ENCODE measurements around the gene HEXIM2.

The HEXIM2 gene

GRCh38 chr17:45114117-45114932 is 47.4 kb upstream of the HEXIM2 start:
- no peaks in the 10 kb centered on the region for H3K27me3 ChIP-seq (ENCODE audit: insufficient read depth, poor library complexity, severe bottlenecking)
- H3K4me3 ChIP-seq (replicated peaks; ENCODE audit: insufficient read depth, low read length): no peak overlapping the region
- DNase-seq (ENCODE audit: low read depth in 1 of 2, low spot score in 1 of 2): no peak
- no peak overlapping the region for H3K27ac ChIP-seq (replicated peaks)
- TF ChIP-seq CTCF (IDR thresholded peaks at IDR 0.05; ENCODE audit: insufficient read depth, low read length) (no peak), REST (IDR thresholded peaks at IDR 0.05; ENCODE audit: insufficient replicate concordance, low read depth) (no peak), POLR2AphosphoS5 (IDR thresholded peaks at IDR 0.05; ENCODE audit: low read depth) (no peak), GABPA (IDR thresholded peaks at IDR 0.05; ENCODE audit: low read depth) (no peak), SPI1 (IDR thresholded peaks at IDR 0.05; ENCODE audit: borderline replicate concordance, low read depth) (no peak)

GRCh38 chr17:45115015-45115625 is 46.6 kb upstream of the HEXIM2 start:
- H3K27ac ChIP-seq (replicated peaks): no peak overlapping the region
- DNase-seq (ENCODE audit: low read depth in 1 of 2, low spot score in 1 of 2): no peak
- no peak overlapping the region for H3K4me3 ChIP-seq (replicated peaks; ENCODE audit: insufficient read depth, low read length)
- H3K27me3 ChIP-seq (ENCODE audit: insufficient read depth, poor library complexity, severe bottlenecking): no peaks in the 10 kb centered on the region
- TF ChIP-seq POLR2AphosphoS5 (IDR thresholded peaks at IDR 0.05; ENCODE audit: low read depth) (no peak), GABPA (IDR thresholded peaks at IDR 0.05; ENCODE audit: low read depth) (no peak), SPI1 (IDR thresholded peaks at IDR 0.05; ENCODE audit: borderline replicate concordance, low read depth) (no peak), REST (IDR thresholded peaks at IDR 0.05; ENCODE audit: insufficient replicate concordance, low read depth) (no peak), CTCF (IDR thresholded peaks at IDR 0.05; ENCODE audit: insufficient read depth, low read length) (no peak)

- TF ChIP-seq POLR2AphosphoS5 (IDR thresholded peaks at IDR 0.05; ENCODE audit: low read depth): no peak
- no peak for TF ChIP-seq SPI1 (IDR thresholded peaks at IDR 0.05; ENCODE audit: borderline replicate concordance, low read depth)
- TF ChIP-seq GABPA (IDR thresholded peaks at IDR 0.05; ENCODE audit: low read depth): no peak
- no peak for TF ChIP-seq CTCF (IDR thresholded peaks at IDR 0.05; ENCODE audit: insufficient read depth, low read length)
- TF ChIP-seq REST (IDR thresholded peaks at IDR 0.05; ENCODE audit: insufficient replicate concordance, low read depth): no peak
- Histone ChIP-seq H3K27me3 (ENCODE audit: insufficient read depth, poor library complexity, severe bottlenecking) (no peaks in the 10 kb centered on the region), H3K4me3 (replicated peaks; ENCODE audit: insufficient read depth, low read length) (no peak overlapping the region), H3K27ac (replicated peaks) (no peak overlapping the region)
- no peak for DNase-seq (ENCODE audit: low read depth in 1 of 2, low spot score in 1 of 2)
These were observed 45.8 kb upstream of the HEXIM2 start for GRCh38 chr17:45115871-45116270.
